BE2C (cell line): ENCODE results near the gene GRID1.
A peak's percentile ranks its signal among the peaks of the same experiment; 100 is the strongest.

Source experiments
- DNase-seq: peaks from one replicate; pipeline ENCODE4 v3.0.0-alpha.2; 2020
- H3K27me3 ChIP-seq: fragments of 250-450 bp; sonication (Bioruptor Pico); 2 replicates; pipeline ENCODE4 v1.5.1; 2020; ENCODE audit warnings: mild to moderate bottlenecking
- H3K36me3 ChIP-seq: fragments of 250-450 bp; sonication (Bioruptor Pico); 2 replicates; pipeline ENCODE4 v1.5.1; 2020; ENCODE audit warnings: mild to moderate bottlenecking
- H3K4me1 ChIP-seq: fragments of 250-450 bp; sonication (Bioruptor Pico); 2 replicates; pipeline ENCODE4 v1.5.1; 2020
- H3K4me3 ChIP-seq: 2 replicates; pipeline ENCODE4 v1.5.1; 2011; ENCODE audit warnings: low read depth, low read length
- H3K9me3 ChIP-seq: fragments of 250-450 bp; sonication (Bioruptor Pico); 2 replicates; pipeline ENCODE4 v1.5.1; 2020
- TF ChIP-seq, protein P1 (sequence below): IDR thresholded peaks from 2 replicates; pipeline ENCODE4 v1.5.1; 2012; ENCODE audit warnings: mild to moderate bottlenecking, low read depth, low read length

Gene GRID1

DNA sequence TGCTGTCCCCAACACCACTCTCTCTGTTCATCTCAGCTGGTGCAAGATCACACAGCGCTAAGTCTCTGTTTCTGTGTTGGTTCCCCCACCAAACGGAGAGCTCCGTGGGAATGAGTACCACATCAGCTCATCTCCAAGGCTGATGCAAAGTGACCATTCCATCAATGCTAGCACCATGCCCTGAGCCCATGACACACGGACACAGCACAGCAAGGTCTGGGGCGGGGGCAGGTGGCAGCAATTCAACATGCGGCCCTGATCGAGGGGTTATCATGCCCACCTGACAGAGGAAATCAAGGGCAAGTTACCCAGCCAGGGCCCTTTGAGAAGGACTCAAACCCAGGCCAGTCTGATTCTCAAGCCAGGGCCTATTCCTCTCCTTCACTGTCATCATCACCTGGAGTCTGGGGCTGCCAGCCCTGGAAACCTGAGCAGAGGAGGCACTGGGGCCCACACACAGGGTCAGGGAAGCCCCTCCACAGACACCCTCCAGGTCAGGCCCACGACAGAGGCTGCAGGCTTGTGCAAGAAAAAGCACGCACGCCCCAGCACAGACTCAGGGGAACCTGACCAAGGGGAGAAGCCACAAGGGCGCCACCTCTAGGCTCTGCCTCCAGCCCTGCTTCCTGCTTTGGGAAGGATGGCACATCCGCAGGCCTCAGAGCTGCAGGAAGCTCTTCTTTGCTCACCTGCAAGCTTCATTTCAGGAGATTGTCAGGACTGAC lies 74.8 kb downstream of the GRID1 start:
- Histone ChIP-seq H3K9me3 (no peaks in the 10 kb centered on the region), H3K27me3 (no peaks in the 10 kb centered on the region), H3K4me3 (no peak overlapping the region), H3K36me3 (no peaks in the 10 kb centered on the region), H3K4me1 (peaks cover 16% of the 10 kb centered on the region)
- no peak for DNase-seq
- TF ChIP-seq, protein P1, sequence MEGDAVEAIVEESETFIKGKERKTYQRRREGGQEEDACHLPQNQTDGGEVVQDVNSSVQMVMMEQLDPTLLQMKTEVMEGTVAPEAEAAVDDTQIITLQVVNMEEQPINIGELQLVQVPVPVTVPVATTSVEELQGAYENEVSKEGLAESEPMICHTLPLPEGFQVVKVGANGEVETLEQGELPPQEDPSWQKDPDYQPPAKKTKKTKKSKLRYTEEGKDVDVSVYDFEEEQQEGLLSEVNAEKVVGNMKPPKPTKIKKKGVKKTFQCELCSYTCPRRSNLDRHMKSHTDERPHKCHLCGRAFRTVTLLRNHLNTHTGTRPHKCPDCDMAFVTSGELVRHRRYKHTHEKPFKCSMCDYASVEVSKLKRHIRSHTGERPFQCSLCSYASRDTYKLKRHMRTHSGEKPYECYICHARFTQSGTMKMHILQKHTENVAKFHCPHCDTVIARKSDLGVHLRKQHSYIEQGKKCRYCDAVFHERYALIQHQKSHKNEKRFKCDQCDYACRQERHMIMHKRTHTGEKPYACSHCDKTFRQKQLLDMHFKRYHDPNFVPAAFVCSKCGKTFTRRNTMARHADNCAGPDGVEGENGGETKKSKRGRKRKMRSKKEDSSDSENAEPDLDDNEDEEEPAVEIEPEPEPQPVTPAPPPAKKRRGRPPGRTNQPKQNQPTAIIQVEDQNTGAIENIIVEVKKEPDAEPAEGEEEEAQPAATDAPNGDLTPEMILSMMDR, result peak; percentile 19

DNA sequence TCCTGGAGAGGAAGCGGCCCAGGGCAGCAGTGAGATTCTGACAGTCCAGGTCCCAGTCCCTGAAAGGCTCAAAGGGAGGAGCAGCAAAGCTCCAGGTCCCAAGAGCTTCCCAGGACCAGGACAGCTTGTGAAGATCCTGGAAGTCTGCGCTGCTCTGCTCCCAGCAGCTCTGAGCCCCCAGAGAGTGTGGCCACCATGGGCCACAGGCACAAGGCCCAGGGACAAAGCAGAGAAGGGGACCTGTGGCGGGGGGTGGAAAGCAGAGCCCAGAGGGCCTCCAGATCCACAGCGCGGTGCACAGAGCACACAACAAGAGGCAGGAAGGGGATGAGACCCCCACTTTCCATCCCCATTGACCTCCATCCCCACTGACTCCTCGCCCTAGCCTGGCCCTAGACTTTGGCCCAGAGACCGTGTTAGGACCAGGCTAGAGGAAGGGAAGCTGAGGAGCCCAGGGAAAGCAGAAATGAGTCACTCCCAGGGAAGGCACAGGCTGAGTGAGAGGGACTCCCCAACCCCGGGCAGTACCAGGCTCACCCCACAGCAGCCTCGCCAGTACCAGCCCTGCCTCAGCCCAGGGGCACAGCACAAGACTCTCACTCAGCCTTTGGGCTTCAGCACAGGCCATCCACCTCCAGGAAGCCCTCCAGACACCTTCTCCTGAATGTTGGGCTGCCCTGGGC lies 75.5 kb downstream of the GRID1 start:
- Histone ChIP-seq H3K4me3 (no peak overlapping the region), H3K9me3 (no peaks in the 10 kb centered on the region), H3K36me3 (0 out of 2 replicates have a peak, but pooled peaks cover 2% of the 10 kb centered on the region), H3K27me3 (no peaks in the 10 kb centered on the region), H3K4me1 (peaks cover 16% of the 10 kb centered on the region)
- TF ChIP-seq, protein P1, result no peak
- DNase-seq, result no peak

DNA sequence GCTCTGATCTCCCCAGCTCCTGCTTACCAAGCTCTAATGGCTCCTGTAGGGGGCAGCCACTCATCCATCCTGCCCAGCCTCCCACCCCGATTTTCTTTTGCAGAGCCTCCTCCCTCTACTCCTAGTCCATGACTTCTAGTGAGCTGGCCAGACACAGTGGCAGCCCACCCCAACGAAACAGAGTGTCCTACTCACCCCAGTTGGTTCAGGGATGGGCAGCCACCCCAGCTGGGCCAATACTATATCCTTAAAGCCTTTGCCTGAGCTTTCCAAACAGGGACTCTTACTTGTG lies 77.1 kb downstream of the GRID1 start:
- Histone ChIP-seq H3K4me1 (peaks cover 27% of the 10 kb centered on the region), H3K27me3 (no peaks in the 10 kb centered on the region), H3K4me3 (no peak overlapping the region), H3K9me3 (no peaks in the 10 kb centered on the region), H3K36me3 (0 out of 2 replicates have a peak, but pooled peaks cover 2% of the 10 kb centered on the region)
- TF ChIP-seq, protein P1, result no peak
- DNase-seq, result no peak

DNA sequence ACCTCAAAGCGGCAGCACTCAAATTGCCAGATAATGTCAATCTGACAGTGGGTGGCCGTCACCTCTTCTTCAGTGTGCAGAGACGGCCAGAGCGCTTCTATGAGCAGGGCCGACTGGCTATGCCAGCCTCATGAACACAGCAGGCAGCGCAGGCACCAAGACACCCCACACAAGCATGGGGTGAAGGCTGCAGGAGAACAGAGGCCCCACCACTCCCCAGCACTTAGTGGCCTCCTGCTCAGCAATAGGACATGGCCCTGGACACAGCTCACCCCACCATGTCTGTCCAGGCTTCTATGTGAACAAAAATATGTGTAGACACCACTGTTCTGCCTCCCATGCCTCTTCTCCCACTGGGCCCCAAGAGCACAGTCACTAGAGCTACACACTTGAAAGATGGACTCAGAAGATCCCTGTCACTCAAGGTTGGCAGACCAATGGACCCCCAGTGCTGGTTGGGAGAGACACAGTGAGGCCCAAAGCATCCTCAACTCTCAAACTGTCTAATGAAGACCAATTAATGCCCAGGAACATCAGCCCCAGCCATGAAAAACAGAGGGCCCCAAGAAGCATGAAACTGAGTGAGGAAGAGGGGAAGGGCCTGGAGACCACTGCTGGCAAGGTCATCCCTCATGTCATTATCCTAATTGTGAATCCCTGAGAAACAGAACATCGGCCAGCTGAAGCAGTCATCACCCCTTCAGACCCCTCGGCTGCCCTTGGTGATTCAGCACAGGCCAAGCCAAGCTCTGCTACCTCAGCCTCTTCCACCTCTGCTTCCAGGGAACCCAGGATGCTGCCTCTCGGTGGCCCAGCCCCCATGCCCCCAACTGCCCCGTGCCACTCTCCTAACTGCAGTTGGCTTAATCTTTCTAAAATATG lies 77.7 kb downstream of the GRID1 start:
- H3K4me3 ChIP-seq, result no peak overlapping the region
- TF ChIP-seq, protein P1, result no peak
- DNase-seq, result no peak
- no peaks in the 10 kb centered on the region for H3K27me3 ChIP-seq
- H3K36me3 ChIP-seq, result 0 out of 2 replicates have a peak, but pooled peaks cover 2% of the 10 kb centered on the region
- peaks cover 33% of the 10 kb centered on the region for H3K4me1 ChIP-seq
- no peaks in the 10 kb centered on the region for H3K9me3 ChIP-seq

- no peaks in the 10 kb centered on the region for H3K27me3 ChIP-seq
- H3K4me3 ChIP-seq, result no peak overlapping the region
- no peaks in the 10 kb centered on the region for H3K9me3 ChIP-seq
- peak; percentile 46 for DNase-seq
- peaks cover 33% of the 10 kb centered on the region for H3K4me1 ChIP-seq
- TF ChIP-seq, protein P1, result no peak; the same call in 1 of the 2 replicates
- 0 out of 2 replicates have a peak, but pooled peaks cover 2% of the 10 kb centered on the region for H3K36me3 ChIP-seq
Measured at GRCh38 chr10:86287966-86288579, 78.5 kb downstream of the GRID1 start.
